WTC11 (cell line): ENCODE data around the gene ACBD3. TPM values are rescaled to one million over a fixed set of nuclear protein-coding genes. Genes with fewer than 3 reads are reported as not detected.
A peak's percentile ranks its signal among the peaks of the same experiment; 100 is the strongest.

ENCODE experiments used
- ATAC-seq: fragments of 200-7000 bp; cut with Tn5 transposase; 2 replicates; pipeline ENCODE4 v1.10.0; 2021; ENCODE audit warnings: mild to moderate bottlenecking, moderate library complexity
- CTCF ChIA-PET: fragments of 300-600 bp; sonication (Branson Sonifier 250); formaldehyde crosslinking; loops from one replicate; lab custom pipeline; 2021; ENCODE audit warnings: antibody characterized with exemption; lab: Charles Lee
- POLR2A ChIA-PET: fragments of 350-600 bp; sonication (Branson Sonifier 250); formaldehyde crosslinking; loops from one replicate; lab custom pipeline; 2021; ENCODE audit warnings: antibody characterized with exemption; lab: Charles Lee
- DNase-seq: peaks from one replicate; pipeline ENCODE4 v3.0.0; 2021; ENCODE audit warnings: low spot score
- H3K27ac Mint-ChIP-seq: 2 replicates; pipeline ENCODE4 v1.8.0; 2021; ENCODE audit warnings: mixed read lengths
- H3K27me3 Mint-ChIP-seq: 2 replicates; pipeline ENCODE4 v1.8.0; 2021; ENCODE audit warnings: low read depth, mild to moderate bottlenecking, moderate library complexity, mixed read lengths
- H3K36me3 Mint-ChIP-seq: 2 replicates; pipeline ENCODE4 v1.8.0; 2021; ENCODE audit warnings: mixed read lengths
- H3K4me1 Mint-ChIP-seq: 2 replicates; pipeline ENCODE4 v1.8.0; 2022; ENCODE audit warnings: mixed read lengths
- H3K4me3 Mint-ChIP-seq: 2 replicates; pipeline ENCODE4 v1.8.0; 2021; ENCODE audit warnings: mild to moderate bottlenecking, moderate library complexity, mixed read lengths
- H3K9me3 Mint-ChIP-seq: 2 replicates; pipeline ENCODE4 v1.8.0; 2021; ENCODE audit warnings: mixed read lengths
- ERG ChIP-seq: fragments of 250-450 bp; sonication (Bioruptor Pico); IDR thresholded peaks from 2 replicates; pipeline ENCODE4 v1.8.0; 2021; ENCODE audit warnings: mild to moderate bottlenecking
- FOXJ3 ChIP-seq: sonication (generic); formaldehyde crosslinking; IDR thresholded peaks from 2 replicates; pipeline ENCODE4 v1.9.0; 2021; ENCODE audit warnings: missing genetic modification reagents, mild to moderate bottlenecking, borderline replicate concordance
- FOXP4 ChIP-seq: sonication (generic); formaldehyde crosslinking; IDR thresholded peaks from 2 replicates; pipeline ENCODE4 v1.8.0; 2022; ENCODE audit warnings: mild to moderate bottlenecking, missing genetic modification reagents
- GRHL2 ChIP-seq: fragments of 250-450 bp; sonication (Bioruptor Pico); IDR thresholded peaks from 2 replicates; pipeline ENCODE4 v1.8.0; 2022; ENCODE audit warnings: mild to moderate bottlenecking, moderate library complexity; ENCODE audit not compliant: insufficient replicate concordance, severe bottlenecking
- GTF2I ChIP-seq: fragments of 250-450 bp; sonication (Bioruptor Pico); conservative IDR thresholded peaks from 2 replicates; pipeline ENCODE4 v1.4.0; 2021; ENCODE audit warnings: mild to moderate bottlenecking
- HMGXB4 ChIP-seq: sonication (generic); formaldehyde crosslinking; IDR thresholded peaks from 2 replicates; pipeline ENCODE4 v1.8.1; 2023; ENCODE audit warnings: mild to moderate bottlenecking, moderate library complexity, missing genetic modification reagents
- IRF2 ChIP-seq: sonication (generic); formaldehyde crosslinking; IDR thresholded peaks from 2 replicates; pipeline ENCODE4 v1.8.0; 2022; ENCODE audit warnings: low read depth, missing genetic modification reagents, borderline replicate concordance
- JUN ChIP-seq: sonication (generic); formaldehyde crosslinking; IDR thresholded peaks from 2 replicates; pipeline ENCODE4 v1.8.0; 2023; ENCODE audit warnings: mild to moderate bottlenecking, missing genetic modification reagents
- MLX ChIP-seq: sonication (generic); formaldehyde crosslinking; IDR thresholded peaks from 2 replicates; pipeline ENCODE4 v1.8.1; 2023; ENCODE audit warnings: mild to moderate bottlenecking, missing genetic modification reagents, moderate library complexity
- NR1H2 ChIP-seq: sonication (generic); formaldehyde crosslinking; IDR thresholded peaks from 2 replicates; pipeline ENCODE4 v1.9.0; 2021; ENCODE audit warnings: mild to moderate bottlenecking, moderate library complexity, missing genetic modification reagents
- PREB ChIP-seq: sonication (generic); formaldehyde crosslinking; IDR thresholded peaks from 2 replicates; pipeline ENCODE4 v1.8.1; 2022; ENCODE audit warnings: mild to moderate bottlenecking, missing genetic modification reagents, moderate library complexity, borderline replicate concordance
- ZBTB21 ChIP-seq: sonication (generic); formaldehyde crosslinking; IDR thresholded peaks from 2 replicates; pipeline ENCODE4 v1.8.1; 2023; ENCODE audit warnings: mild to moderate bottlenecking, missing genetic modification reagents, borderline replicate concordance
- ZNF121 ChIP-seq: sonication (generic); formaldehyde crosslinking; IDR thresholded peaks from 2 replicates; pipeline ENCODE4 v1.8.0; 2023; ENCODE audit warnings: missing genetic modification reagents
- ZNF263 ChIP-seq: sonication (generic); formaldehyde crosslinking; IDR thresholded peaks from 2 replicates; pipeline ENCODE4 v1.8.1; 2022; ENCODE audit warnings: low read depth, mild to moderate bottlenecking, moderate library complexity, missing genetic modification reagents
- ZNF416 ChIP-seq: fragments of 250-450 bp; sonication (Bioruptor Pico); IDR thresholded peaks from 2 replicates; pipeline ENCODE4 v1.9.0; 2021; ENCODE audit warnings: mild to moderate bottlenecking, inconsistent platforms
- ZNF512 ChIP-seq: sonication (generic); formaldehyde crosslinking; IDR thresholded peaks from 2 replicates; pipeline ENCODE4 v1.8.1; 2022; ENCODE audit warnings: missing genetic modification reagents, borderline replicate concordance
- ZSCAN18 ChIP-seq: fragments of 250-450 bp; sonication (Bioruptor Pico); IDR thresholded peaks from 2 replicates; pipeline ENCODE4 v2.1.2; 2022; ENCODE audit warnings: mild to moderate bottlenecking, moderate library complexity
- total RNA-seq: library from RNA; stranded (reverse); gene quantifications from 3 replicates; pipeline ENCODE4 v1.2.3, GENCODE V29; 2021

The ACBD3 gene
- total RNA-seq, 1 experiment from 2014 or later: 38.9 TPM

GRCh38 chr1:226187380-226187779 lies 839 bp upstream of the ACBD3 start:
- ATAC-seq (no peak), DNase-seq (no peak)
- peaks cover 21% of the 10 kb centered on the region for H3K4me1 Mint-ChIP-seq
- no peak overlapping the region for H3K27ac Mint-ChIP-seq
- no peaks in the 10 kb centered on the region for H3K27me3 Mint-ChIP-seq
- H3K36me3 Mint-ChIP-seq: peaks cover 7% of the 10 kb centered on the region
- H3K9me3 Mint-ChIP-seq: no peaks in the 10 kb centered on the region
- TF ChIP-seq ZSCAN18 (CRISPR knock-in tag) (no peak), MLX (CRISPR knock-in tag) (no peak), NR1H2 (CRISPR knock-in tag) (no peak), ZNF512 (CRISPR knock-in tag) (no peak), IRF2 (no peak), ZBTB21 (no peak), ERG (CRISPR knock-in tag) (no peak), GTF2I (CRISPR knock-in tag) (no peak), HMGXB4 (CRISPR knock-in tag) (no peak), PREB (CRISPR knock-in tag) (no peak), ZNF121 (CRISPR knock-in tag) (no peak), GRHL2 (no peak), ZNF263 (CRISPR knock-in tag) (no peak), FOXP4 (CRISPR knock-in tag) (no peak), JUN (CRISPR knock-in tag) (no peak), FOXJ3 (CRISPR knock-in tag) (no peak), ZNF416 (CRISPR knock-in tag) (no peak)
- TF ChIP-seq, all 79 proteins: peak for 0
- H3K4me3 Mint-ChIP-seq: peak overlapping the region; percentile 81
- POLR2A ChIA-PET: no interaction called here
- CTCF ChIA-PET: interaction anchor here (1.0 kb wide), 2 partner anchors 10 to 62 kb away, joined by 7 to 8 read pairs; no protein-coding TSS in a partner anchor
